NCI-H748 treated with DMSO at 0.1 percent for 48 hours (cell line): ENCODE results near the gene MALL.
"Not testable (repeated sequence)": the region's sequence is repeated elsewhere in the genome, so short reads cannot be mapped to it uniquely, and the experiment has no call there.

Experiments used
- DNase-seq: peaks from one replicate; lab custom pipeline; 2025; lab: John Stamatoyannopoulos, UW

Gene MALL

DNA sequence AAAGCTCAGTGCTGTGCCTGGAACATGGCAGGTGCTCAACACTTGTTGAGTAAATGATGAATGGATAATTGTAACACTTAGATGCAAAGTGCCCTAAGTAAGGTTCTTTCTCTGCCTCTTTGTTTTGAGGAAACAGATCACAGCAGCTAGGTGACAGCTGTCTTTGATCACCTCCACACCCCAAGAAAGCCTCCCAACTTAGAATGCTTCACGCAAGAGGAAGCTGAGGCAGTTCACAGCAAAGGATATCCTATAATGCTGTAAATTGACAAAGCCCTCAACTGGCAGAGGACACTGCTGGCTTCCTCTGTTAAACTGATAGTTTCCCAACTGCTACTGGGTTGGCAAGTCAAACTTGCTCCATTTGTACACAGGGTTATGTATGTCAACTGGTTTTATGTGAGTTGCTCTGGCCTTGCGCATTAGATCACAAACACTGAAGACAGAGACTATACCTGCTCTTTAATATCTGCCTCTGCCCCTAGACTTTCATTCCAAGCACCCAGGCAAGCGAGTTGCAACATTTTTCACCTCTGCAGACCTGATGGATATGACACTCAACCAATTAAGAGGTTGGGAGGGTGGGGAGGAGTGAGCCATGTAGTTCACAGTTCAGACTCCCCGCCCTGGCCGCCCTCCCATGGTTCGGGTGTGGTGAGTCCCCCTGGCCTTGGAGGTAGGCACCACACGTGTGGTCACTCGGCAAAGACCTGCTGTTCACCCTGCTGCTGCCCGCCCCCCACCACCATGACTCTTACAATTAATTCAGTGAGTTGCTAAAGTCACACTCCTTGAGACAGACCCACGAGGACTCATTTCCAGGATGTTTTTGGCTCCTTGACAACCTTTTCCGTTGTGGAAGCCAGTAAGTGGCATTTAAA is 4.8 kb upstream of the MALL start:
- no peak for DNase-seq

DNA sequence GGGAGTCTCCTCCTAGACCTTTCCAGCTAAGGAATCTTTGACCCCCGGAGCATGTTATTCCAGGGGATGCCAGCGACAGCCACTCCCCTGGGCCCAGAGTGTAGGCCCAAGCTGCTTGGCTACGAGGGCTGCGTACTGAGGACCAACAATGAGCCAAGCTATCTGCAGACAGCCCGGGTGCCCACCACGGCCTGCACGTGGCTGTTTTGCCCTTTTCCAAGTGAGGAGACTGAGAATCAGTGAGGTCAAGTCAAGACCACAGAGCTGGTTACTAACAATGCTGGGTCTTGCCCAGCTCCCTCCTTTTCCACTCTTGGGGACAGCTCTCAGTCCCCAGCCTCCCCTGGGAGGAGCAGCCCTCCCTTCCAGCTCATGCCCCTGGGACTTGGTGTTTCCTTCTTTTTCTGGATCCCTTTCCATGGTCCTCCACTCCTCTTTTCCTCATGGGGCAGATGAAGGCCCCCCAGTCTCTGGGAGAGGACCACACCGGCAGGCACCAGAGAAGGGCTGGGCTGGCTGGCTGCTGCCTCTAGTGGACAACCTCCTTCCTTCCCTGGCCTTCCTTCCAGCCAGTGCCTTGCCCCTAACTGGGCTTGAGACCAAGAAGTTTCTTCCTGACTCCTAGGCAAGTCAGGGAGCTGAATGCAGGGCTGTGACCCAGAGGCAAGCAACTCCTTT is 550 bp upstream of the MALL start:
- no peak for DNase-seq

DNA sequence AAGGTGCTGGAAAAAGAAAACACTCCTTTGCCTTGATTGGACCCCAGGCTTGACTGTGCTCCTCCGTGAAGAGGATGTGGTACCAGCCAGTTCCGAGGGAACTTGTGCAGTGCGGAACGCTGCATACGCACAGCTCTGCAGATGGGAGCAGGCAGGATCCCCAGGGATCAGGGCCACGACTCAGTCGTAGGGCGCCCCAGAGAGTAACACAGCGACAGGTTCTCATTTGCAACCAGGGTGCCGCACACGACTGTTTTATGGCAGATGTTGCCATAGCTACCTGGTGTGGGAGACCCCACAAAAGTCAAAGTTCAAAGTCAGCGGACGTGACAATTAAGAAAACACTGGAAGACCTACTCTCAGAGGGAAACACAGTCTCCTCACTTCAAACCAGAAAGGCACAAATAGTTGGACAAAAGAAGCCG is 779 bp downstream of the MALL start:
- no peak for DNase-seq

GRCh38 chr2:110113961-110114591 is 1.5 kb downstream of the MALL start:
- DNase-seq: peak; percentile 14

DNA sequence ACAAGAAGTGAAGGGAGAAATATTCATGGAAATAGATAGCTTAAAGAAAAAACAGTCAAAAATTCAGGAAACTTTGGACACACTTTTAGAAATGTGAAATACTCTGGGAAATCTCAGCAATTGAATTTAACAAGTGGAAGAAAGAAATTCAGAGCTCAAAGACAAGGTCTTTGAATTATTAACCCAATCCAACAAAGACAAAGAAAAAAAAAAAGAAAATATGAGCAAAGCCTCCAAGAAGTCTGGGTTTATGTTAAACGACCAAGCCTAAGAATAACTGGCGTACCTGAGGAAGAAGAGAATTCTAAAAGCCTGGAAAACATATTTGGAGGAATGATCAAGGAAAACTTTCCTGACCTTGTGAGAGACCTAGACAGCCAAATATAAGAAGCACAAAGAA is 7.3 kb downstream of the MALL start:
- DNase-seq: not testable (repeated sequence)

DNA sequence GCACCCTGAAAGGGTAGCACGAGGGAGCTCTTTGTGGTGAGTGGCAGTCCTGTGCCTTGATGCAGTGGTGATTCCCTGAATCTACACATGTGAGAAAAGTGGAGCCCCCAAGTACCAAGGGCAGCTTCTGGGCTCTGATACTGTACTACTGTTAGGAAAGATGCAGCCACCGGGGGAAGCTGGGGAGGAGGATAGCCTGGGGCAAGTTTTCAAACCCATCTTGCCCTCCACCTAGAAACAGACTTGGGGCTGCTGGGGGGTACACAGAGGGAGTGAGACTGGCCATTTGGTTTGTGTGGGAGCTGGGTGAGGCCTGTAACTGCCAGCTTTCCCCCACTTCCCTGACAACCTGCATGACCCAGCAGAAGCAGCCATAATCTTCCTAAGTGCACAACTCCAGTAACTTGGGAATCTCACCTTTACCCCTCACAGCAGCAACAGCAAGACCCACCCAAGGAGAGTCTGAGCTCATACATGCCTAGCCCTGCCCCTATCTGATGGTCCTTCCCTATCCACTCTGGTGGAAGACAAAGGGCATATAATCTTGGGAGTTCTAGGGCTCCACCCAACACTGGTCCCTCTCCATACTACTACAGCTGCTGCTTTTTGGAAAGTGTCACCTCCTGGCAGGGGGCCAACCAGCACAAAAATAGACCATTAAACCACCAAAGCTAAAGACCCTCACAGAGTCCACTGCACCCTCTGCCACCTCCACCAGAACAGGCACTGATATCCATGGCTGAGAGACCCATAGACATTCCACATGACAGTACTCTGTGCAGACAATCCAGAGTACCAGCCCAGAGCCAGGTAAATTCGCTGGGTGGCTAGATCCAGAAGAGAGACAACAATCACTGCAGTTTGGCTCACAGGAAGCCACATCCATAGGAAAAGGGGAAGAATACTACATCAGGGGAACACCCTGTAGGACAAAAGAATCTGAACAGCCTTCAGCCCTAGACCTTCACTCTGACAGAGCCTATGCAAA is 8.2 kb downstream of the MALL start:
- no peak for DNase-seq

DNA sequence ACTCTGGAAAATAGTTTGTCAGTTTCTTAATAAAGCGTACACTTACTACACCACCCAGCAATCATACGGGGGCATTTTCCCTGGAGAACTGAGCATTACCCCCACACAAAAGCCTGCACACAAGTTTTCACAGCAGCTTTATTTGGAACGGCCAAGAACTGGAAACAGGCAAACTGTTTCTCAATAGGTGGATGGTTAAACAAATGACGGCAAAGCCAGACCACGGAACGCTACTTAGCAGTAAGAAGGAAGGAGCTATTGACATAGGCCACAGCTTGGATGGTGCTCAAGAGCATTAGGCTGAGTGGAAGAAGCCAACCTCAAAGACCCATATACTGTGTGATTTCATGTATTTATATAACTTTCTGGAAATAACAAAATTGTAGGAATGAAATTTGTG is 9.0 kb downstream of the MALL start:
- DNase-seq: no peak

DNA sequence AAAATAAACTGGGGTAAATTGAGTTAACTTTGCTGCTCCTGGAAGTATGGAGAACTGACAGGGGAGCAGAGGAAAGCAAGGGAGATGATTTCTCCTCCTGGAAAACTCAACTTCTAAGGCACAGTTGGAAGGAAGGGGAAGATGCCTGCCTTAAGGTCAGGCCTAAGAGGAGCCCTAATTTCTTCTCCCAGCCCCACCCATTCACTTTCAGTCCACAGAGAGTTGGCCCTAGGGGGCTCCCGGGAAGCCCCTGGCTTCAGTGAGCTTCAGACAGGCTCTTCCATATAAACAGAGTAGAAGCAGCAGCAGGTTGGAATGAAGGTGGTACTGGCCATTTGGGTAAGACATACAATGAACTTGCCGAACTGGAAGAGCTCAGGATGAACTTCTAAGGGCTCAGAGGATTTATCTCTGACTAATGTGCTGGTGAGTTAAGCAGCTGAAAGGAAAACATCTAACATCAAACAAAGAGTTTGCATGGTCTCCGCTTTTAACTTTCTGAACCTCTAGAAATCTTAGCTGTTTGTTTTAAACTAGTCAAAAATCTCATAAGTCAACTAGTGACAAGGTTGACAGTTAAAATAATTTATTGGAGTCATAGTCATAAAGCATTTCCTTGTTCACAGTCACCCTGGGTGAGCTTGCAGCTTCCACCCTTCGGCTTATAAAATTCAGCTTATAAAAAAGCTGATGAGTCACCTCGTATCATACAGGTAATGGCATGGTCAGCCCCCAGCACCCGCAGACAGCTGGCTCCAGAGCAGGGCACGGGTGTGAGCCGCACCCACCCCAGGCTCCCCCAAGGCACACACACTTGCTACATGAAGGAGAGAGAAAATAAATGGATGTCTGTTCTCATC is 9.8 kb downstream of the MALL start:
- no peak for DNase-seq

GRCh38 chr2:110105183-110105582 is 10.4 kb downstream of the MALL start:
- DNase-seq: no peak

GRCh38 chr2:110104025-110104771 is 11.4 kb downstream of the MALL start:
- peak; percentile 56 for DNase-seq

DNA sequence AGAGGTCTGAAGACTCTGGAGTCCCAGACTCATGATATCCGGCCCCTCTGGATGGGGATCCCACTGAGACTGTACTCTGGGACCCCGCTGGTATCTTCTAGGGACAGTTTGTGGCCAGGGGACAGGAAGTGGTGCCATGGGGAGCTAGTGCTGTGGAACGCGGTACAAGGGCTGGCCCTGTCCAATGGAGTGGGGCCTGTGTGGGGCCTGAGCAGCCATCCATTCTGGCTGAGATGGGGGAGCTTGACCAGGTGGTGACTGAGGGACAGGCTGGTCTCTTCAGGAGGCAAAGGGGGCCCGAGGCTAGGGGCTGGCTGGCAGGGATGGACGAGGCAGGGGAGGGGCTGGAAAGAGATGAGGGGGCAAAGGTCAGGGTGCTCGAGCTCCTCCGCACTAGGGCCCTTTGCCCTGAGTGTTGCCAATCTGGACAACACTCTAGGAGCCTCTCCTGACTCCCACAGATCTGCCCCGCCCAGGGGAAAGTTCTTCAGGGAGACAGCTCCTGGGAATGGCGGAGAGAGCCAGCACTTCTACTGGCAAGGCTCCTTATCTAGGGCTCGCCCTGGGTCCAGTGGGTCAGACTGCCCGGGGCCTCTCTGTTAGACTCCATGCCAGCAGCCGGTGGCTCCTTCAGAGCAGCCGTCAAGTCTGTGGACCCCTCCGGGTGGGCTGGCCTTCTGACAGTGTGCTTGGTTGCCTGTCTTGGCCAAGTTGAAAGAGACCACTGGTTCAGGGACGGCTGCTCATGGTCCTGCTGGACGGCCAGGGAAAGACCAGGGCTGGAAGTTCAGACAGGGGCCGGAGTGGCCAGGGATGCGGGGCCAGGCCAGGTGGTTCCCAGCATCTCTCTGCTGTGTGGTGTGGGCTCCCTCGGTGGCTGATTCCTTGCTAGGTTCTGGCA is 12.3 kb downstream of the MALL start:
- DNase-seq: no peak

- DNase-seq: no peak
These were observed 13.5 kb downstream of the MALL start for GRCh38 chr2:110101901-110102803.

DNA sequence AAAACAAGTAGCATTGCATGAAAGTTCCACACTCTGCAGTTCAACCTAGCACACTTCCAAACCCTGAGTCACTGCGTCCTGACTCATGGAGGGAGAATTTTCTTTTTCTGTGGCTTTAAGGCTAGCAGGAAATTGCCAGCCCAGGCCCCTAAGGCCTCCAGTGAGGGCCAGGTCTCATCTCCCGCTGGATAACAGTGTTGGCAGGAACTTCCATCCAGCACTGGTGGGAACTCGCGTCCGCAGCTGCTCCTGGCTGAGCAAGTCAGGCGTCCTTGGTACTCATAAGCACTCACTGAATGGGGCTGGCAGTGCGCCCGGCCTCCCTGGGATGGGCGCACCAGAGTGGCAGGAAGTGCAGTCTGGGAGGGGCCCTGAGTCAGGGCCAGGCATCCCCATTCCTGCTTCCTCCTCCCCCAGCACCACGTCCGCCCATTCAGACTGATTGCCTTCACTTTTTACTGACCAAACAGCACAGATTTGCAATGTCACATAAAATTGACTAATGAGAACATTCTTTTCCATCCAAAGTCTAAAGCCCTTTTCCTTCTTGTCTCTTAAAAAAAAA is 14.3 kb downstream of the MALL start:
- DNase-seq: peak; percentile 40

- DNase-seq: not testable (repeated sequence)
These were observed 14.7 kb downstream of the MALL start for GRCh38 chr2:110100880-110101279.

- DNase-seq: no peak
These were observed 15.1 kb downstream of the MALL start for GRCh38 chr2:110100480-110100879.

DNA sequence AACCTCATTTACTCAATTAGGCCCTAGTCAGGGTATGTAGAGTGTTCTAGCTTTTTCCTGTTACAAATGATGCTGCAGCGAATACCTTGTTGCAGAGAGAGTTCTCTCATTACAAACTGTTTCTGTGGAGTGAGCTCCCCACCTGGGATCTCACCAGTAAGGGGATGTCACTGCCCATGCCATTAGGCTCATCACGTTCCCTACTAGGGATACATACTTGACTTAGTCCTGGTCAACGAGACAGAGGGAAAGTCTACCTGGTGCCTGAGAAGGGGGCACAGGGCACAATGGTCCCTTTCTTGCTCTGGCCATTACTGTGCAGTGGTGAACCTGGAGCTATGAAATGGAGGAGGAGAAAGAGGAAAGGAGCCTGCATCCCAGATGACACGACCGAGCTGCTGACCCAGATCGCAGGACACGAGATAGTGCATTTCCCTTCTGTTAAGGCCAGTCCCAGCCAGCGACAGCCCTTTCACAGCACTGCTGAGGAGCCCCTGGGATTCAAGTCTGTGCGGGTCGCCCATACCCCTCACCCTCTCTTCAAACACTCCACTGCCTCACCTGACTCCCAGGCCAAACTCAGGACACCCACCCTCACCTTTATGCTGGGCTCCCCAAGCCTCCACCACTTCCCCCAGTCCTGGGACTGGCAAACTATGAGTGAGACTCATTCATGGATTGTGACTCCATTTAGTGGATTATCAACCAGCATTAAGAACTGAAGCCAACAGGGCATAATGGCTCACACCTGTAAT is 16.0 kb downstream of the MALL start:
- DNase-seq: no peak

GRCh38 chr2:110099038-110099425 is 16.6 kb downstream of the MALL start:
- no peak for DNase-seq
